HG02884 (cell line): Measurements from ENCODE around the gene HS3ST5.

Source experiments
- ATAC-seq: cut with Tn5 transposase; IDR thresholded peaks from one replicate; pipeline ENCODE4 v1.9.1; 2021; ENCODE audit warnings: mild to moderate bottlenecking, moderate library complexity; ENCODE audit not compliant: unreplicated experiment

Gene HS3ST5, protein sequence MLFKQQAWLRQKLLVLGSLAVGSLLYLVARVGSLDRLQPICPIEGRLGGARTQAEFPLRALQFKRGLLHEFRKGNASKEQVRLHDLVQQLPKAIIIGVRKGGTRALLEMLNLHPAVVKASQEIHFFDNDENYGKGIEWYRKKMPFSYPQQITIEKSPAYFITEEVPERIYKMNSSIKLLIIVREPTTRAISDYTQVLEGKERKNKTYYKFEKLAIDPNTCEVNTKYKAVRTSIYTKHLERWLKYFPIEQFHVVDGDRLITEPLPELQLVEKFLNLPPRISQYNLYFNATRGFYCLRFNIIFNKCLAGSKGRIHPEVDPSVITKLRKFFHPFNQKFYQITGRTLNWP

DNA sequence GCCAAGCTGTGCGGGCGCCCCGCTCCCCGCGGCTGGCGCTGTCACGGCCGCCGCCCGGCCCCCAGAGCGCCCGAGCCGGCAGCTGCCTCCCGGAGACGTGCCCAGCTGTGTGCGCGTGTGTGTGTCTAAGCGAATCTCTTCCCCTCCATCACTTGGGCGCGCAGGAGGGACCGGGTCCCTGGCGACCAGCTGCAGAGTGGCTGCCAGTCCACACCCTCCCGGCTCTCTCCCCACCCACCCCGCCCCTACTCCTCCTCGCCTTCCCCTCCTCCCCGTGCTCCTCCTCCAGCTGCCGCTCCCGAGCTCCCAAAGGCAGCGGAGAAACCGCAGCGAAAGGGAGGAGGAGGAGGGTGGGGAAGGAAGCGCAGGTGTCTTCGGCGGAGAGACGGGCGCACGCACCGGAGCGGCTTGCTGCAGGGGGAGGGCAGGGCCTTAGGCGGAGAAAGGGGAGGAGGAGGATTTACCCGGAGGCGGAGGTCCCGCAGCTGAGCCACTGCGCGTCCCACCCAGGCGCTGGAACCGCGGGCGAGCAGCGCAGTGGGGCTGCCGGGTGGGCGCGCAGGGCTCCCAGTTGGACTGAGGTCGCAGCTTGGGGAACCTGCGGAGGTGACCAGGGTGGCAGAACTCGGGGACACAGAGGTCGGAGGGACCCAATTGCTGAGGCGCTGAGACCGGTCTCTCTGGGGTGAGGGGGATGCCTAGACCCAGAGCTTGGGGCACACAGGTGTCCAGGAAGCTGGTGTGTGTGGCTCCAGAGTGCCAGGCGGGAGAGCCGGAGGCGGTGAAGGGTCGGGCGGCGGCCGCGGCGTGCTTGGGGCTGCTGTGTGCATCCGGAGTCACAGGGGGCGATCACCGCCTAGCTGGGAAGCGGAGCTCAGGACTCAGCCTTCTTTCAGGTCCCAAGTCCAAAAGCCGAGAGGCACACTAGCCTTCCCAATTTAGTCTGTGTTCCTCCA is at the start of gene HS3ST5:
Gene HS3ST5 (minus strand): TSS at position 198 of the 956 bp plus-strand sequence. CDS start 280,178 bp downstream, outside the sequence.
- no peak for ATAC-seq

DNA sequence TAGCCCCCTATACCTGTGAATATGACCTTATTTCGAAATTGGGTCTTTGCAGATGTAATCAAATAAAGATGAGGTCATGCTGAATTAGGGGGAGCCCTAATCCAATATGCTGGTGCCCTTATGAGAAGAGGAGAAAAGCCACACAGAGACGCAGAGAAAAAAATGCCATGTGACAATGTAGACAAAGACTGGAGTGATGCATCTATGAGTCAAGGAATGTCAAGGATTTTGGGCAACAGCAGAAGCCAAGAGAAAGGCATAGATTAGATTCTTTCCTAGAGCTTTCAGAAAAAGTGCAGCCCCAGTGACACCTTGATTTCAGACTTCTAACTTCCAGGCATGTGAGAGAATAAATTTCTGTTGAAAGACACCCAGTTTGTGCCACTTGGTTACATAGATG is 47.4 kb upstream of the HS3ST5 start:
- ATAC-seq = no peak

DNA sequence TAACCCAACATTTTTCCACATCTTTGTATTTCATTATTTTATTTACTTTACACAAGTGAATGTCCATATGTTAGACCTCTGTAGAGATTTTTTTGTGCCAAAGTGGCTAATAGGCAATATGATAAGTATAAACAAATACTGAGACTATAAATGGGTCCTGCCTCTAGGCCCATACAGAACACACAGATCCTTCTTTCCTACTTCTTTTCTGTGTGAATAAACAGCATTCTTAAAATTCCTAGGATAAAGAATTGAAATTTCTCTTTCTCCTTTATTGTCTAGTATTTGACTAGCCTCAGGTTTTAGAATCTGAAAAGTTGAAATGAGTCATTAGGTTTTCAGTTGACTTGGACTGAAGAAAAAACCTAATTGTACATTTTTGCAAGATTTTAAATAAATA is 46.3 kb upstream of the HS3ST5 start:
- ATAC-seq = no peak

DNA sequence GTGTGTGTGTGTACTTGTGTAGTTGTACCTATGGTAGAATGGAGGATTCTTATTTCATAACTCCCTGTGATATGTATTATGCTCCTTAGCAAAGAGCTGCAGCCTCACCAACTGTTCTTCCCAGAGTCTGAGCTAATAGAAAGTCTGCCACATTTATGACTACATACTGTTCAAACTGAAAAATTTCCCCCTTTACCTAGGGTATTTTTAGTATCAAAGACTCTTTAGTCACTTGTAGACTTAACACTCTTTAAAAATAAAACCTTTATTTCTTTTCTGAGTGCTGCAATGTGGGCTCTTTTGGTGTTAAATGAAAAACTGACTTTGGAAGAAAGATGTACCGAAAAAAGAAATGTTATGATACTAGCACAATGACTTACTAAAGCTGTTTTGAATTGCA is 39.6 kb upstream of the HS3ST5 start:
- no peak for ATAC-seq

DNA sequence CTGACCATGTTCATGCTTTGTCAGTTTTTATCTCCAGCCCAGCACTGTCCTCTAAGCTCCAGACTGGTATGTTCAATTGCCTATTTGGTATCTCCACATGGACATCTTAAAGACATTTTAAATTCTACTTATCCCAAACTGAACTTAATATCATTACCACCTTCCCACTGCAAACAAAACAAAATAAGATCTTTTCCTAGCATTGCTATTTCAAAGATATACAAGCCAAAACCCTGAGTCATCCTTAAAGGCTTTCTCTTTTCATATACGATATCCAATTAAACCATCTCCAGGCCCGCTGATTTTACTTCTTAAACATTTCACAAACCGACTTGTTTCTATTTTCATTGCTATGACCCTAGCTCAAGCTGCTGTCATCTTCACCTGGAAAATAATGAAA is 35.1 kb upstream of the HS3ST5 start:
- no peak for ATAC-seq

DNA sequence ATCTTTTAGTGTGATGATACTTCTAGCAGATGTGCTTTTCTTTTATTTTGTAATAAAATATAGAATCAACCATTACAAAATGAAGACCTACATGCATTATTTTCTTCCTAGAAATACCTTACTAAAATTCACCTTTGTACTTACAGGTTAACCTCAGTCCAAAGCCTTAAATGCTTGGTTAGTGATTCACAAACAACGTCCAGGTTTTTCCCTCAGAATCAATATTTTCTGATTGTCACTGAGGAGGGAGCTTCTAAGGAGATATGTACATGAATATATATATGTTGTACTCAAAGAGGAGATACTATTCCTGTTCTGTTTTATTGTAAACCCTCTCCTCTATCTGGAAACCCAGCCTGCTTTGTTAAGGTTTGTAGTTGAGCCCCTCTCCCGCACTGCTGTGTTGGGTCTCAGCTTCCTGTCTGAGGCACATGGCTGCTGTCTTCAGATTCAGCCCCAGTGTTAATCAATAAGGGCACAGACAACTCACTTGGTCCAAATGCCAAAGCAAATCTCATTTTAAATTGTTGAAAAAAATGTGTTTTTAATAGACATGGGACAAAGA is 33.9 kb upstream of the HS3ST5 start:
- ATAC-seq = no peak

DNA sequence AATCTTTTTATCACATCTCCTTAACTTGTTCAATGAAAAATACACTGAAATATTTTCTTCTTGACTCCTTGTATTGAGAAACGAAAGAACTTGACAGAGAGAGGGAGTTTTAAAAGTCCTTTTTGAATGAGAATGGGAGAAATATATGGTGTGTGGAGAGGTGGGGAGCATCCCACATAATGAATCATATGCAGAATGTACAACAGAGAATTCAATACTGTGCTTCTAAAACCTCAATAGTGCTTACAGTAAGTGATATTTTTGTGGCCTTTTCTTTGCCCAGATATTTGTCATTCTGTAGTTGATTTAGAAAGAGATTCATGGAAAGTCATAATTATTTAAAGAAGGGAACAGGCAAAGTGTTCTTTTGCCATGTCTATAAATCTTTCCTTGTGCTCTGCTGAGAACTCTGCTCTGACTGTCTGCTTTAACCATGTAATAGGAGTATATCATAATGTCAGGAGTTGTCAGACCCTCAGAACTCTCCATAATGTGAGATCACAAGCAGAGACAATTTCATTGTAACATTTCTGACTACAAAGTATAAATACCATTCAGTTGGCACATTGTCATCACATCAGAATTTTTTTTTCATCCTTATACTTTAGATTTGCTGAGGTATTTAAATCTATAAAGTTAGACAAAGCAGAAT is 32.8 kb upstream of the HS3ST5 start:
- ATAC-seq = no peak

DNA sequence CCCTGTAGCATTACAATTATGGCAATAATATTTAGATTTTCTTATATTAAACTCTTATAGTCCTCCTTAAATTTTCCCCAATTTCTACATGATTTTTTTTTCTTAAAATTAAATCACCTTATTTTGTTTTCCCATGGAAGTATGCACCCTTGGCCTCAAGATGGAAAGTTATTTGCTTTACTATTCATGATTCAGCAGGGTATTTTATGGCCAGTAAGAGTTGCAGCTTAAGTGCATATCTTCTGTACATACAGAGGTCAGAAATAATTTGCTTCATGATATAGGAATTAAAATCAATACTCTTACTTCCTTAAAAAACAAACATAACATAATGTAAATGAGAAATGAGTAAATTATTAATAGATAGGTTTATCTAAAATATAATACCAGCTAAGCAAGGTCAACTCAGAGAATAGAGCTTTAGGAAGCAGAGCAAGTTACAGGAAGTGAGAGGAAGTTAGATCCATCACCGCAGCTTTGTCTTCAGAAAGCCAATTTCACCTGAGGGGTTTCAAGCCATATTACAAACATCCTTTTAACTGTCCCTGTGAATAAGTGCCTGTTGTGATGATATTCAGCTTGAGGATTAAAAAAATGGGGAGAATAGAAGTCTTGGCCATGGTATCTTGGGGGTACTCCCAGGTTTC is 24.6 kb upstream of the HS3ST5 start:
- ATAC-seq = no peak

DNA sequence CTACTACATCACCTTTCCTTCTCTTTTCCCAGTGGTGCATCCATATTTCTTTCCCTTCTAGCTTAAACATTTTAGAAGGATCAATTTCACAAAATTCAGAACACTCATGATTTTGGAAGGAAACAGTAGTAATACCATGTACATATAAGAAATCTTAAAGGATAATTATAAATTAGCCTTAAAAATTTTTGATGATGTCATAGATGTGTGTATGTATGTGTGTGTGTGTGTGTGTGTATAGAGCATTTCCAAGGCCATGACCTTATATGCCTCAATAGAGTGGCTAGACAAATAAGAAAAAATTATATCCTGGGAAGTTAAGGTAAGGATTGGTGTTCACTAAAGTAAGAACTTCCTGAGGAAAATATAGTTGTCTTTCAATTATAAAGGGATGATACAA is 24.1 kb upstream of the HS3ST5 start:
- ATAC-seq = no peak

DNA sequence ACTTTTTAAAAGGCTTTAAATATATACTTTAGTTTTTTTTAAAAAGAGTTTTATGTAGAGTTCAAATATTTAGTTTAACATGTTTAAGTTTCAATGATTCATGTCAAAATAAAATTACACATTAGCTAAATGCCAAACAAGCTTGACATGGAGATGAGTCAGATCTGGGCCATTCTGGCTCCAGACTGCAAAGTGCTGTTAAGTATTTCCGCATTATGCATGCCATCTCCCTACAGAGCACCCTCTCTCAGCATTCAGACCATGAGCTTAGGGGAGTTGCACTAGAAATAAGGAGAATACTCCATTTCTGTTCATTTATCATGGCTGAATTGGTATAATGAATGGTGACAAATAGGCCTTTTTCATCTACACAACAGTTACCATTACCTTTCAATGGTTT is 21.5 kb upstream of the HS3ST5 start:
- no peak for ATAC-seq

DNA sequence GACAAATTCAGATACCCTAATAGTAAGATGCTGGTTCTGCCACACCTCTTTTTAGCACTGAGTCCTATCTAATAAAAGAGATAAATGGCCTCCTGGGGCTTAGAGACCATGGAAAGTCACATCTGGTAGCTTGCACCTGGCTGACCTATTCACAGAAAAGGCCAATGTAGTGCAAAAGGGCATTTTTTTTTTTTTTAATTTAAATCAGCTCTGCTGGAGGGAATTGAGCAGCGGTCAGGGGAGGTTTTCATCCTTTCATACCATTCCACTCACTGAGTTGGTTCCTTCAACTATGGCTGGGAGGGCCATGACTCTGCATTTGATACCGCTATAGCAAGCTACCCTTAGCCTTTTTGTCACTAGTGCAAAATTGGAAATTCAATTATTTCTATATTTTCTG is 20.1 kb upstream of the HS3ST5 start:
- no peak for ATAC-seq

DNA sequence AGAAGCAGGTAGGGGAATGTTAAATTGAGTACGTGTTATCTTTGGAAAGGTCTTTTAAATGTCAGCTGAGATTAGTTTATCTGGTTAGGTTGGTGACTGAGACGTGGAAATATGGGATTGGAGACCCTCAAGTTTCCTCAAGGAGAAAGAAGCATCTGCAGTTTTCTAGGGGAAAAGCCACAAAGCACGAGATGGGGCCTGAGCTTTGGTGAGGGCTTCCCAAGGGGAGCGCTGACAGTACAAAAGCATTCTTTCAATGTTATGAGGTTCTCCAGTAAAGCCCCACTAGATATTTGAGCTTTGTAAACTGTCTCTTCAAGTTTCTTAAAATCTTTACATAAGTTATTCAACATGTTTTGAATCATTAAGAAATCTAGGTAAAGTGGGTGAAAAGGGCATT is 19.6 kb upstream of the HS3ST5 start:
- ATAC-seq = no peak

DNA sequence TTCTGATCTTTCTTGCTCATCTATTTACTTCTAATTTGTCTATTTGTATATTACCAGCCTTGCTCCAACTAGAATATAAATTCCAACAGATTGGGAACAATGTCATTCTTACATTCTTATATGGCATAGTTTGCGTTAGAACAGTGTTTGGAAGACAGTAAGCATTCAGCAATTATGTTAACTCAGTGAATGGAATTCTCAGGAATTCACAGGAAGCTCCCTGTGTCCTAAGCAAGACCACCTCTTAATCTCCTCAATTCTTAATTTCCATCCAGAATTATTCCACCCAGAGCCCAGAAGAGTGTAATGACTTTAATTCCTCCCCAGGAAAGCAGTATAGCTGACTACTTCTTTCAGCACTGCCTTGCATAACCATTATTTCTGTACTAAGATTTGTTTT is 18.2 kb upstream of the HS3ST5 start:
- ATAC-seq = no peak

DNA sequence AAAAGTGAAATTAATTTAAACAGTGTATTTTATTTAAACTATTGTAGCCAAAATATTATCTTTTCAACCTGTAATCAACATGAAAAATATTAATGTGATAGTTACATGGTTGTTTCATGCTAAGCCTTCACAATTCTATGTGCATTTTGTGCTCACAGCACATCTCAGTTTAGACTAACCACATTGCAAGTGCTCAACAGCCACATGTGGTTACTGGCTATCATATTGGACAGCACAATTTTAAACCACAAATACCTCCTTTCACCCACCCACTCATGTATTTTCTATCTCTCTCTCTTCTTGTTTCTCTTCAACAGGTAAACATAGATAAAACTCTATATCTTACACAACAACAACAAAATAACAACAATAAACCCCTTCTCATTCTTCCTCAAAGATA is 12.5 kb upstream of the HS3ST5 start:
- ATAC-seq = no peak

DNA sequence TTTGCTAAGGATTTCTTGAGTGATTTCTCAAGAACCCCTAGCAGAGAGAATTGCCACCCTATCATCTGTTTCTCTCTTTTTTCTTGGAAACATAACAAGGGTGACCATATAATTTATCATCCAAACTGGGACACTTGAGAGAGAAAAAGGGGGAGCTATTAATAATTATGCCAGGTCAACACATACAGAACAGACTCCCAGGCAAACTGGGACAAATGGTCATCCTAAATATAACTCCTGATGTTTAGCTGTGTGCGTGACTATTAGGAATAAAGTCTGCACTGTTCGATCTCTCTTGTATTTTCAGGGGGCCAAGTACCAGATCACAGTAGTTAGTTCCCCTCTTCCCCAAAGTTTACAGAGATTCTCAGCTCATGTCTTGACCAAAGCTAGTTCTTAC is 11.7 kb upstream of the HS3ST5 start:
- ATAC-seq = no peak

DNA sequence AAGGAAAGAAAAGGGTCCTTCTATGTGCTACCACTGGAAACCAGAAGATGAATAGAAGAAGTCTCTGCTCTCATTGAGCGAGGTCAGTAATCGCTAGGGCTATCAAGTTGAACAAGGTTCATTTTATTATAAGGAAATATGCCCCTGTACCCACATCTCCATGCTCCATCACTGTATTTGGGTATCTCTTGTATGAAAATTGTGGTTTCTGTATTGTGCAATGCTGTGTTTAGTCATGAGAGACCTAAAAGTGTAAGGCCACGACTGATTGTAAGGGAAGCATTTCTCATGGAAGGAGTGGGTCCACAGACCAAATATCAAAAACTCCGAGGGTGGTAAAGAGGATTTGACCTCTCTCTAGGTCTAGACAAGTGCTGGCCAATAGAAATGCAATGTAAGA is 3.6 kb upstream of the HS3ST5 start:
- ATAC-seq = no peak

DNA sequence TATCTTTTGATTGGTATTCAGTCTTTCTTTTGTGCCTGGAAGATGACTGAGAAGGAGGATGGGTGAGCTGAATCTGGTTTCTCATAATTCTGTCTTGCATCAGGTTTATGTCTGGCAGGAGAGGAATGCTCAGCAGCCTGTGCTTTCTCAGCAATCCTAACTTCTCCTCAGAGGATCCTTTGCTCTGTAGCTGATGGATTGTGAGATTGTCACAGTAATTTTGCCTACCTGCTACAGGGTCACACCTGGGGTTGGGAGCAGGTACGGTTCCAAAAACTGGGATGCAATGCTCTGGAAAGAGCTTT is 2.1 kb upstream of the HS3ST5 start:
- no peak for ATAC-seq

DNA sequence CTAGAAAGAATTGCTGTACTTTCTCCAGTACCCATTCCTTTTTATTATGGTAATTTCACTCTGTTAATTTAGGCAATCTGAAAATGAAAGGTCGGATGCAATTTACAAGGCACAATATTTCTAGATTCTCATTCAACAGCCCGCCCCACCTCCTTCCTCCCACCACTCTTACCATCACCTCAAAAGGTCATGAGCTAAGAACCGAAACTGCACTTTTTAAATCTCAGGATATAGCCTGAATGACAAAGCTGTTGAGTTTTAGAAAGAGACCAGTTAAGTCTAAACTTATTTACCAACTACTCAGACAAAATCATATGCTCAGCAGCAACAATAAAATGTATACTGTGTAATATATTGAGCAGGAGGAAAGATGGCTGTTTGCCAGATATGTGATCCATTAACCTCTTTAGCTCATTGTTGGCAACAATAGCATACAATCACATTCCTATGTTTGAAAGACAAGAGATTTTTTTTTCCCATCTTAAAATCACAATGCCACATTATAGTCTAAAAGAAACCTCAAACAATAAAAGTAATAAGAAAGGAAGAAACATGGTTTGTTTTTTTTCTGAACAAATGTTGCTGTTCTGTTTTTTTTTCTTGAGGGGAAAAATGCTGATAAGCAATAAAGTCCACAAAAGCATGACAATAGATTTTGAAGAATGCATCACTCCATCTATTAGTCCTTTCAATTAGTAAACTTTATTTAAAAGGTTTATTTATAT is 1.6 kb upstream of the HS3ST5 start:
- no peak for ATAC-seq

DNA sequence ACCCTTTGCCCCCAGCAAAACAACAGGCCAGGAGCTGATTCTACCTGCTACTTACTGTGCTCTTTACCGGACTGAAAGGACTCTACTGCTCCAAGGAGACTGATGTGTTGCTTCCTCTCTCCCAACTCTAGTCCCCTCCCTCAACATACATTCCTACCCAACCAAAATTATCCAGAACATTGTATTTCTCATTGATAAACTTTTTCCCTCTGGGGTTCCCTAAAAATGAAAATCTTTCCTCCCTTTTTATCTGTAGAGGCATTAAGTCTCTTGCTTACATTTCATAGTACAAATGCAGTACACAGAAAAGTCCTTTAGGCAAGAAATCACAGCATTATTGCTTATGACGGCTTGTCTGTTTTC is 940 bp upstream of the HS3ST5 start:
- no peak for ATAC-seq

DNA sequence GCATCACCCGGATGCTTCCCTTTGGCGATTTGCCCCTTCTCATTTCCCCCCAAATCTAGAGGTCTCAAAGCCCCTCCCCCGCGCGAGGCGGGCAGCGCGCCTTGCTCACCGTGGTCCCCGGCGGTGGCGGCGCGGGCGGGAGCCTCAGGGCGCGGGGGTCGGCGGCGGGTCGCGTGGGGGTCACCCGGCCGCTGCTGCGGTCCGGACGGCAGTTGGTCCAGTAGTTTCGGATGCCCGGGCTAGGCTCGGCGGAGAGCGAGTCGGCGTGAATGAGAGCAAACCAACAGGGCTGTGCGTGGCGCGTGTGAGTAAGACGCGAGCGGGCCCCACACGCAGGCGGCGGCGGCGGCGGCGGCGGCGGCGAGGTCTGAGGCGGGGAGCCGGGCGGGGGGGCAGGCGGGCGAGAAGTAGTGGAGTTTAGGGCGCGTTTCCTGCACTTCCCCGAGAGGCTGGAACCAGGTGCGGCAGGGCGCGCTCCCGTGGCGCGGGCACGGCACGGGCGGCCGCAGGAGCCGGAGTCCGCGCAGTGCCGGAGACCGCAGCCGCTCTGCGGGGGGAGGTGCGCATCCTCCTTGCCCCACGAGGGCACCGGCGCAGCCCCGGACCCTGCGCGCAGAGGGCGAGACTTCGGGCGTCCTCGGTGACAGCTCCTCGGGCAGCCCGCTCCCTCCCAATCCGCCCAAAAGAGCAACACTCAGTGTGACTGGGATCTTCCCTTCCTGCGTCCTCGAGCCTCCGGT is 567 bp downstream of the HS3ST5 start:
- ATAC-seq = no peak
